Choroid plexus epithelial cell (primary cell): Measurements from ENCODE around the gene GABRQ.

Experiments
- DNase-seq: peaks from one replicate; pipeline ENCODE4 v3.0.0-alpha.2; 2010; ENCODE audit warnings: low read depth
- H3K4me3 ChIP-seq: 2 replicates; pipeline ENCODE4 v1.5.1; 2011; ENCODE audit warnings: low read depth, mild to moderate bottlenecking, control low read depth, low read length, moderate library complexity
- CTCF ChIP-seq: conservative IDR thresholded peaks from 2 replicates; pipeline ENCODE4 v1.5.1; 2011; ENCODE audit warnings: low read depth, mild to moderate bottlenecking, control low read depth, inconsistent platforms, low read length, moderate library complexity

GABRQ gene

GRCh38 chrX:152632445-152633097 is 5.1 kb upstream of the GABRQ start:
- peak; percentile 59 for DNase-seq
- TF ChIP-seq CTCF: peak; percentile 84
- H3K4me3 ChIP-seq: no peak overlapping the region

GRCh38 chrX:152635941-152636340 is 1.8 kb upstream of the GABRQ start:
- peak; percentile 83 for DNase-seq

GRCh38 chrX:152638443-152638904 is 779 bp downstream of the GABRQ start:
- no peak overlapping the region for H3K4me3 ChIP-seq
- no peak for DNase-seq
- TF ChIP-seq CTCF: no peak

More at GRCh38 chrX:152635941-152636340, 1.8 kb upstream of the GABRQ start:
- TF ChIP-seq CTCF: peak; percentile 79
- H3K4me3 ChIP-seq: no peak overlapping the region

- H3K4me3 ChIP-seq: no peak overlapping the region
- DNase-seq: no peak
Measured at GRCh38 chrX:152639426-152639825, 1.7 kb downstream of the GABRQ start.

GRCh38 chrX:152640034-152640818 is 2.5 kb downstream of the GABRQ start:
- no peak for DNase-seq
- H3K4me3 ChIP-seq: no peak overlapping the region
- TF ChIP-seq CTCF: no peak

More at GRCh38 chrX:152639426-152639825, 1.7 kb downstream of the GABRQ start:
- no peak for TF ChIP-seq CTCF

GRCh38 chrX:152641256-152641875 is 3.7 kb downstream of the GABRQ start:
- H3K4me3 ChIP-seq: no peak overlapping the region
- no peak for TF ChIP-seq CTCF
- no peak for DNase-seq
